Bone marrow (tissue), 2 donors: ENCODE data around the gene GPATCH2L.

ENCODE experiments used
- DNase-seq, 2 donors: peaks; one replicate each; lab custom pipeline; 2025; lab: John Stamatoyannopoulos, UW

Gene GPATCH2L

DNA sequence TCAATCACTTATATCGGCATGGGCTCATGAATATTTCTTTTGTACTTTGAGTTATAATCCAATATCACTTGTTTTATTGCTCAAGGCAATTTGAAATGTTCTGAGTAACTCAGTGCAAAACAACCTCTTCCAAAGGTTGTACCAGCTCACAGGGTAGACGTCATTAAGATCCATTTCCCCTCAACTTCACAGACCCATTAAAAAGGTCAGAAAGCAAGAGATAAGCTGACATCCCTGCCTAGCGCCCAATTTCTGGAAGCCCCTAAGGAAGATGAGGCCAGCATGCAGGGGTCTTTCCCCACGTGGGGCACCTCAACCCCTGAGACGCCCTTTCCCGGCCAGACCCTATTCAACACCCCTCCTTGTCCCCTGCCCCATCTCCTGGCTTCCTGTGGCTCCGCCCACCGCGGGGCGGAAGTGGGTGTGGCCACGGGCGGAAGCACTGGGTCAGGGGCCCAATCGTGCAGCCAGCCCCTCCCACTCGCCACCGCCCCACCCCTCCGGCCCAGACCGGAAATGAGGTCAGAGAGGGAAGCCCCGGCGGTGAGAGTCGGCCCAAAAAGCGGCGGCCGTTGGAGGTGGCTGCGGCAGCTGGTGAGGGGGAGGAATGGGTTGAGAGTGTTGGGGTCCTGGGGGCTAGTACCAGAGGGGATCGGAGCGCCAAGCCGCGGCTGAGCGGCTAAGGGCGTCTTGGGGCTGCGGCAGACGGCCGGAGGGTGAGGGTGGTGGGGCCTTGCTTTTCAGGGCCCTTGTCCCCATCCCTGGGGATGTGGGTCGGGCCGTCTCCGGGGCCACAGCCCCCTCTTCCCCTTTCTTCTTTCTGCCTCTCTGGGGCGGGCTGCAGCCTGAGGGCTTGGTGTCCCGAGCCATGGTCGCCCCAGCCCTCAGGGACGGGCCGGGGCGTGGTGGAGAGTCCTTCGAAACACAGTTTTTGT, at the start of gene GPATCH2L:
GPATCH2L (plus strand) TSS at position 525 of the 935 bp plus-strand sequence. CDS start 2,442 bp downstream, outside the sequence.
- peak; percentile 77 to 93 for DNase-seq

DNA sequence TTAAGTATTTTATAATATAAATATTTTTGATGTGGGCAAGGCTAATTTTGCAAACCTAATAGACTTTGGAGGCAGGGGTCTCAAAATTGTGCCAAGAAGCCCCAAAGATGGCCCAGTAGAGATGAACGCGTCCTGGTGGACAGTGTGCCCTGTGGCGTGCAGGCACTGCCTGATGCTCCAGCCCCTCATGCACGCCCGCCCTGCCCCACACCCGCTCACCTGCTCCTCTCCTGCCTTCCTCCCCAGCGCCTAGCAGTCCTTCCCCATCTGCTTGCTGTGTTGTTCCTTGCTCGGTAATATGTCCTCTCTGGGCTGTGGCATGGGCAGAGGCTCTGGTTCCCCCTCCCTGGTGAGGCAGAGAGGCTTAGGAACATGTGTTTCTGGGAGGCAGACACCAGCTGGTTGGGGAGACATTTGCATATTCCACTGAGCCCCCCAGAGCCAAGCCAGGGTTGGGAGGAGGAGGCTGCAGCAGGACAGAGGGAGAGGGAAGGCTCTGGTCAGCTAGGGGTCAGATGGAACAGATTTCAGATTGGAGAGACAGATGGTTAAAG, 46.8 kb upstream of the GPATCH2L start:
- DNase-seq, result no peak

DNA sequence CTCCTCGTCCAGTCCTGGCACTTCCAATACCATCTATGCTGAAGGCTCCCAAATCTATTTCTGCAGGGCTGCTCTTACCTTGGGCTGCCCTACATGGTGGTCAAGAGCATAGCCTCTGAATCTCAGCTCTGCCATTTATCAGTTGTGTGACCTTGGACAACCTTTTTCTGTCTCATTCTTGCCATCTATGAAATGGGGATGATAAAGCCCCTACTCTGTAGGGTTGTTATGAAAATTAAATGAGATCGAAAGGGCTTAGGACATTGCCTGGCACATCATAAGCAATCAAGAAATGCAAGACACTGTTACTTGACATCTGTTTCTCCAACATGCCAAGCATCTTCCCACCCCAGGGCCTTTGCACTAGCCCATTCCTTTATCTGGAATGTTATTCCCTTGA, 45.5 kb upstream of the GPATCH2L start:
- DNase-seq, result no peak

DNA sequence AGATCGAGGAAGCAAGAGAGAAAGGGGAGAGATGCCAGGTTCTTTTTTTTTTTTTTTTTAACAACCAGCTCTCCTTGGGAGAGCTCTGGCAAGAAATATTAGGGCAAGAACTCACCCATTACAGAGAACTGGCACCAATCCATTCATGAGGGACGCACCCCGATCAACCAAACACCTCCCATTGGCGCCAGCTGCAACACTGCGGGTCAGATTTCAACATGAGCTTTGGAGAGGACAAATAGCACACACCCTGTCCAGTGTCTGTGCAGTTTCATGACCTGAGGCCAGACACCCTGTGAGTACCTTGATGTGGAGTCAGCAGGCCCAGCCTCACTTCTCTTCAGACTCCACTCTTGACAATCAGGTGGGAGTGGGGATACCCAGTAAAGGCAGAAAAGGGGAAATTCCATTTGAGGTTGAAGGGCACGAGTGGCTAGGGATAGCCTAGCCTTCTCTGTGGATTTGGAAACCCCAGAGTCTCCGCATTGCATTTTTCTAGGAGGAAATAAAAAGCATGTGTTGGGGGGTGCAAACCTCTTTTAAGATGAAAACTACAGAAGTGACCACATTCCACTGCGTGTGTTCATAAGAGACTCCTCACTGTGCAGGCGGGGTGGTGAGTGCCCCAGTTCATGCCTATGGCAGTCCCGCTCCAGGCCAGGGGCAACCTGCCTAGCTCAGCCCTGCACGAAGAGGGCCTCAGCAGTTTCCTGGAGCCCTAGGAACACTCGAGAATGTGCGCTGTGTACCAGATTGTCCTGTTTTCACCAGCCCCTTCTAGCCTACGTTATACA, 42.4 kb upstream of the GPATCH2L start:
- DNase-seq, result no peak

DNA sequence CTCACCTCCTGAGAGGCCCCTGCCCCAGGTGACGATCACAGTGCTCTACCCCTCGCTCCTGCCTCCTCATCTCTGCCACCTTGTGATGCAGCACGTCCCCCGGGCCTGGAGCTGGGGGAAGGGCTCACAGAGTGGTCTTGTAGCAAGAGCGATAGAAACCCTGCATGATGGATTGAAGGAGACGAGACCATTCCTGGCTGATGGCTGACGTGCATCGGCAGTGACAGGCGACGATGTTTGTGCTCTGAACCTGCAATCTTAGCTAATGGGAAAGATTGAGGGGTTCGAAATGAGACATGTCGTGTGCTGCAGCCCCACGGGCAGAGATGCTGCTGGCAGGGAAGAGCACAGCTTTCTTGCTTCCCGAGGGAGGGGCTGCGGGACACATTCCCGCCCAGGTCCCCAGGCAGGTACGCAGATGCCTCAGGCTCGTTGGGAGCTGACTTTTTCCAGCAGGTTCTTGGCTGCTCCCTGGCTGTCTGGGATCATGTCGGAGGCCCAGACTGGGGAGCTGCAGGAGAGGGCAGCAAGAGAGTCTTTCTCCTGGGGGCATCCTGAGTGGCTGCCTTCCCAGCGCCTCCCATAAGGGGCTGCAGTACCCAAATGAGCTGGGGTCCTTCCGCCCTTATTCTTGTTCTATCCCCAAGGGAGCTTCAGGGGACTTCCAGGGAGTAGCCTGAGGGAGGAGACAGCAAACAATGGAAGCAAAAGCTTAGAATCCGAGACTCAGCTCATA, 38.7 kb upstream of the GPATCH2L start:
- DNase-seq, result no peak

DNA sequence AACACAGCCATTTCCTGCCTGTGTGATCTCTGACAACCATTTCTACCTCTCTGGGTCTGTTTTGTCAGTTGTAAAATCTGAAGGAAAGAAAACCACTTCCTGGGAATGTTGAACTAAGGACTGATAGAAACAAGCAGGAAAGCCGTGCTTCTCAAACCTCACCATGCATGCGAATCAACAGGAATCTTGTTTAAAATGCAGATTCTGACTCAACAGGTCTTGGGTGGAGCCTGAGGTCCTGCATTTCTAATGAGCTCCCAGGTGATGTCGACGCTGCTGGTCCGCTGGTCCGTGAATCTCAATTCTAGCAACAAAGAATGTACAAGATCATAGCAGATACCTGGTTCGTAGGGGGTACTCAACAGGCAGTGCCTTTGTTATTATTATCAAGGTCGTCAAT, 38.0 kb upstream of the GPATCH2L start:
- no peak for DNase-seq

DNA sequence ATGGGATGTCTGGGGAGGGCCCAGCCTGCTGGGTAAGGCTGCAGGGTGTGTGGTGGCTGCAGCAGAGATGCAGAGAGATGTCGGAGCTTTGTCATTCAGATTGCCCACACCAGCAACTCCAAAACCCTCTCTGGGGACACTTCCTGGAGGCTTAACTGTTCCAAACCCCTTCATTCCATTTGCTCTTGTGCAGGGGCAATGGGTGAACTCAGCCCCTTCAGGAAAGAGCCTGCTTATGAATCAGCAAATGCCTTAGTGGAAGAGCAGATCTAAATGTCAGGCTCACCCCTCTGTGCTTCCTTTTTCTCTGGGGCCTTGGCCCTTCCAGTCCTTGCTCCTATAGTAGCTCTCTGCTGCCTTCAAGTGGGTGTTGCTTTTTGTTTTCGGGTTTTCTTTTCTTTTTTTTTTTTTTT, 36.7 kb upstream of the GPATCH2L start:
- no peak for DNase-seq

DNA sequence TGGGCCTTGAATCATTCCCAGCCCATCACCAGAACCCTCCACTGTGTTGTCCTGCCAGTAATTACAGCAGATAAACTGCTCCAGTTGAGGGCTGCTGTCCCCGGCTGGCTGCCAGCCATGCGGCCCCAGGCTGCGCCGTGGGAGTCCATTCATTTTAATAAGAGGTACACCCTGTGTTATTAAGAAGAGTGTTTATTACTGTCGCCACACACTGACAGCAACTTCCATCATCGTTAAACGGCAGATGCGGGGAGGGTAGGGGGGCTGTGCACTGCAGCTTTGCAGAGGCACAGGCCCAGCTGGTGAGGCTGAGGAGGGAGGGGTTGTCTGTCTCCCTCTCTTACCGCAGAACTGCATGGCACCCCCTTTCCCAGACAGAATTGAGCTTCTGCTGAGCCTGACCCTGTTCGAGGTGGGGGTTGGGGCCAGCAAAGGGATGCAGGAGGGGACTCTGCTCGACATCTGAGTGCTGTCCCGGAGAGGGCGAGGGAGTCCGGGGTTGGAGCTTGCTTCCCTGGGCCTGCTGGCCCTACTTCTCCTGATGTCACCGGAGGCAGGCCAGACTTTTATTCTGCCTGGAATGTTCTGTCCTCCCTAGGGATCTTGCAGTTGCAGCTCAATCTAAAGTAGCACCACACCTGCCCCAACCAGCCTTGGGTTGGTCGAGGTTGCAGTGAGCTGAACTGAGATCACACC, 33.8 kb upstream of the GPATCH2L start:
- no peak for DNase-seq

DNA sequence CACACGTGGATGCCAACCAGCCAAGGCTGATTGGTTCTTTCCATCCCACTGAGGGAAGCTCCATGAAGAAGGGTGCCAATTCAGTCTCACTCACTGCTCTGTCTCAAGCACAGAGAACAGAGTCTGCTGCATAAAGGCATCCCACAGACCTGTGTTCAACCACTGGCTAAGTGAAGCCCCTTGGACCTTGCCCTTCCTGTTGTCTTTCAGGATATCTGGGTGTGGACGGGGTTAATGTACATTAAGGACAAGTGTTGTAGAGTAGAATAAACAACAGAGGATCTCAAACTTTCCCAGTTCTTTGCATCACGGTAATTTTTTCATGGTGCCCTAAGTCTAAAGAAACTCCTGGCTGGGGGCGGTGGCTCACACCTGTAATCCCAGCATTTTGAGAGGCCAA, 33.1 kb upstream of the GPATCH2L start:
- no peak for DNase-seq

DNA sequence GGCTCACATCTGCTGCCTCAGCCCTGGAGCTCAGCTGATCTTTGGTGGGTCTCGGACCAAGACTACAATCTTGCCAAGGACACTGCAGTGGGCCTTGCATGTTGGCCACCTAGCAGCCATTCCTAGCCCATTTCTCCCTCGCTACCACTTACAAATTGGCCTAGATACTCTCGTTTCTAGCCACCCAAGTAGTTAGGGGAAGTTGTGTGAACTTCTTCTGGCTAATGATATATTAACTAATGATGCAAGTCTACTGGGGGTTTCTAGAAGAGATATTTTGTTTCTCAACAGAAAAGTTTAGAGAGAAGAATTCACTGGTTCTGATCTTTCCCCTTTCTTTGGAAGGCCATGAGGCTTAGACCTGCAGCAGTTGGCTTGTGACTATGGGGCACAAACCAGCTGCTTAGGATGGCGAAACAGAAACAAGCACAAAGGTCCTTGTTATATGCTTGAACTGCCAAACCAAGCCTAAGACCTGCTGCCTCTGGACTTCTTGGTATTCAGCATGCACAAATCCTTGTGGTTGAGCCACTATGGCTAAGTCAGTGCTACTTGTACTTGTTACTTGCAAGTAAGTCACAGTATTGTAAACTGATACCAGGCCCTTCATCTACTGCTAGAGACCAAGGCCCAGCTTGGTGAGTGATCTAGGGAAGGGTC, 30.5 kb upstream of the GPATCH2L start:
- DNase-seq, result no peak

DNA sequence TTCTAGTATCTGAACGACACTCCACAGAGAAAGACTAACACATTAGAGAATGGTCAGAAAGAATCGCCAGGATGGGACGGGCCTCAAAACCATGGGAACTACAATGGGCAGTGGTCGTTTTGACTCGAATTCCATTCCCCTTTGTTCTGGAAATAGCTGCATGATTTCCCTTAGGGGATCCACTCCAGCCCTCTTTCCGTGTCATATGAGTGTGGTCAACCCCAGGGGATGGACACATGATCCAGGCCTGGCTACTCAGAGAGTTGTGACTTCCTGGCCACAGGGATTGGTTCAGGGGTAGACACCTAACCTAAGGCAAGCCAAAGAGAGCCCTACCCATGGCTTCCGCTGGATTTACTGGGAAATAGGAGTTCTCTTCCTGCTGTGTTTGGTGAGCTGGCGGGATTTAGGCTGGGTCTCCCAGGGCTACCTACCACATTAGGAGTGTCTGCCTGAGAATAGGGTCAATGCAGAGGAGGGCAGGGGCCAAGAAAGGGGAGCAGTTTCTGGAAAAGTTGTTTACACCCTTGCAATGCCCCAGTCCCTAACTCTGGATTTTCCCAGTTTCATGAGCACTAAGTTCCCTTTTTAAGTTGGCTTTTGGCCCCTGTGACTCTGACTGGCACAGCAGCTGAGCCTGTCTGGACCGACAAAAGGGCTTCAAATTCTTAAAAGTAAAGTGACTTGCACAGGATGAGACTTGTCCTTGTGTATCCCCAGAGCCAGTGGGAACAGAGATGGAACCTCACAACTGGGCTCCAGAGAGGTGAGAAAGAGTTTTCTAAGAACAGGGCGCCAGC, 28.1 kb upstream of the GPATCH2L start:
- DNase-seq, result no peak

DNA sequence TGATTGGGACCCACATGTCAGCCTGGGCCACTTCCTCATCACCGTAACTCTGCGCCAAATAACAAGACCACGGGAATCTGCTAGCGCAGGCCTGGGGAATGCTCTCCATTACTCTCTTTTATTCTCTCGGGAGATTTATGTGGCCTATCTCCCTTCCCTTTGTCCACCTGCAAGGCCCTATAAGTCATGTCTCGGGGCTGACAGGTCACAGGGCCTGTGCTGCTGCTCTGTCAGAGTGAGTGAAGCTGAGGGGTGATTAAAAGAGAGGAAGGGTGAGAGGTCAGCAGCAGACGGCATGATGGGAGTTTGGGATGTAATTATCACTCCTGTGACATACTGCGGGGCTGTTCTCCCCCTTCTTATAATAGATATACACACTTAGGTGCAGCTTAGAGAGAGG, 26.2 kb upstream of the GPATCH2L start:
- no peak for DNase-seq

DNA sequence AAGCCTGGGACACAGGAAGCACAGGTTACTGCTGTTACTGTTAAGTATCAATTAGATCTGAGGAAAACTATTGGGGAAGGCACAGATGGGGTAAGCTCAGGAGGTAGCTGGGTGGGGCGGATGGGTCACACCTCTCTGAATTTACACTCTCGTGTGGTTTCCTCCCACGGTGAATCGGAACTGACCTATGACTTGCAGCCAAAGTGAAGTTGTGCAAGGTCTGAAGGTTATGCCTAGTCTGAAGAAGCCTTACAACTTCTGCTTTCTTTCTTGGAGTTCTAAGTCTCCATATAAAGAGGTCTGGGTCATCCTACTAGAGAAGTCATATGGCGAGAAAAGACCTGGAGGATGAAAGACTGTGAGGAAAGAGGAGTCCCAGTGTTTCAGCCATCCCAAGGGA, 25.6 kb upstream of the GPATCH2L start:
- DNase-seq, result no peak

DNA sequence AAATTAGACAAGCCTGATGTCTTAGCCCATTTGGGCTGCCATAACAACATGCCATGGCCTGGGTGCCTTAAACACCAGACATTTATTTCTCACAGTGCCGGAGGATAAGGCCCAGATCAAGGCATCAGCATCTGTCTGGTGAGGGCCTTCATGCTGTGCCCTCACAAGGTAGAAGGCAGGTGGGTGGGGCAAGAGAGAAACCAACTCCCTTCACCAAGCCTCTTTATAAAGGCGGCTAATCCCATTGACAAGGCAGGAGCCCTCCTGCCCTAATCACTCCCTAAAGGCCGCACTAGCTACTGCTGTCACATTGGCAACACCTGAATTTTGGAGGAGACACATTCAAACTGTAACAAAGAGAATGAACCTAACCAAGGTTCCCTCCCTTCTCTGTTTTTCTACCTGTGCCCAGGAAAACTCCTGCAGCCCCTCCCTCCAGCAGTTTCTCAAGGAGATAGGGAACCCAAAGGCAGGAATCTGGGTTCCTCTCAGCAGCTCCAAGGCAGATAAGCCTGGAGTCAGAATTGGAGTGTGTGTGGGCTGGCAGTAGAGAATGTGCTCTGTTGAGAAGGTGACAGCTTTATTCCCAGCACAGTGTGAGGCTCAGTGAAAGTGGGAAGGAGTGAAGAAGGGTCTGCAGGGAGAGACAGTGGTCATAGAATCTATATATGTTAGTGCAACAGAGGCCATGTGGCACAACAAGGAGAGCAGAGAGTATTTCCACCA, 21.7 kb upstream of the GPATCH2L start:
- no peak for DNase-seq

DNA sequence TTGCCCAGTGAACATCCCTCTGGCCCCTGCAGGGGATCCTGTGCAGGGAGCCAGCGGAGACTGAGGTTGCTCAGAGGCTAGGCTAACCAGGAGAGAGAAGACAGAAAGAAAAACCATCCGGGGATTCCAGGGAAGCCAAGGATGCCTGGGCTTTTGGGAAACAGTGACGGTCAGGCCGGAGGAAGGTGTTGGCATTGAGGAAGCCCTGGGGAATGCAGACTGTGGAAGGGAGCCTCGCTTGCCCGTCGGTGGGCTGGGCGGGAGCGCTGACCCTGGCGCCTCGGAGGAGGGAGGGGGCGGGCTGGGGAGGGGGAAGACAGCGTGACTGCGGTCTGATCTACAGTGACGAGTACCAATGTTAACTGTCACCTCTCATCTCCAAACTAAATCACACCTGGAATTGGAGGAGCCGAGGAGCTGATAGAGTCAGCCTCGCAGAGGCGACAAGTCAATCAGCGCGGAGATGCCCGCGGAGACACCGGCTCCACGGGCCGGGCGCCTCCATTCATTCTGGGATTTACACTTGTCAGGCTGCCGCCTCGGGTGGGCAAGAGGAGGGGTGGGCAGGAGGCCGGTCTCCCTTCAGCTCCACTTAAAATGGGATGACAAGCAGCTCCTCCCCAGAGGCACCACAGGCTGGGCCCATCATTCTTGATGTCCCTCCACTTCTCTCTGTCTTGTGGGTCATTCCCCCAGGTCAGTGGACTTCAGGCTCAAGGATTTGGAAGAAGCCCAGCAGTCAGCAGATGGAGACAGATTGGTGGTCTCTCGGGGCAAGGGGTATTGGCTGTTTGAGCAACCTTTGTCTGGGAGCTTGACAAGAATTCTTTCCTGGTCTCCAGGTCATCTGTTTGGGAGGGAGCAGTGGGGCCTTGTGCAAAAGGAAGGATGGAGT, 20.4 kb upstream of the GPATCH2L start:
- no peak for DNase-seq

DNA sequence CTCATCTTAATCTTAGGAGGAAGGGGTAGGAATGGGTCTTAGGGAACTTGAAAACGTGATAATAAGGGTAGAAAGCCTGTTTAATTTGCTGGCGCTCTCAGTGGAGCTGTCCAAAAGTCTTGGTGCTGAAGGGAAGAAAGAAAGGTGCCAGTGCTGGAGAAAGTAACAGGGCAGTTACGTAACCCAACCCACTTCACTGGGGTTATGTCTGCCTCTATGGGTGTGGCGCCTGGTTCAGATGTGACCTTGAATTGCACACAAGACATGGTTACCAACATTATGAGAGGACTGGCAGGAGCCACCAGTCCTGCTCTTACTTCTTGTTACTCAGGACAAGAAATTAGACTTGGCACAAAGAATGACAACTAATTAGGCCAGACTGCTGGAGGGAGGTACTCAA, 18.6 kb upstream of the GPATCH2L start:
- DNase-seq, result no peak

DNA sequence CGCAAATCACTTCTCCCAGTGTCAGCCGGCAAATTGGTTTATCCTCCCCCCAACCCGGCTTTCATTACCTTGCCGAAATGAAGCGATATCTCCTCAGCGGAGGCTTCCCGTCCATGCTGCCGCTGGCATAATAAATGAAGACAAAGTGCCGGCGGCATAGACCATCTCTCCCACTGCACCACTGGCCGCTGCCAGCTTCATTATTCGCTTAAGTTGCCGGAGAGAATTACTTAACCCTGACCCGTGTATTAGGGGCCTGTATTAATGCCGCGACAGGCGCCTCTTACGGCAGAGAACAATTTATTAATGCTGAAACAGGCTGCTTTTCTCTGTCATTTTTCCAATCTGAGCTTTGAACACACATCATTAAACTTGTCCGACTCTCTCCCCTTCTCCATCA, 17.5 kb upstream of the GPATCH2L start:
- no peak for DNase-seq

DNA sequence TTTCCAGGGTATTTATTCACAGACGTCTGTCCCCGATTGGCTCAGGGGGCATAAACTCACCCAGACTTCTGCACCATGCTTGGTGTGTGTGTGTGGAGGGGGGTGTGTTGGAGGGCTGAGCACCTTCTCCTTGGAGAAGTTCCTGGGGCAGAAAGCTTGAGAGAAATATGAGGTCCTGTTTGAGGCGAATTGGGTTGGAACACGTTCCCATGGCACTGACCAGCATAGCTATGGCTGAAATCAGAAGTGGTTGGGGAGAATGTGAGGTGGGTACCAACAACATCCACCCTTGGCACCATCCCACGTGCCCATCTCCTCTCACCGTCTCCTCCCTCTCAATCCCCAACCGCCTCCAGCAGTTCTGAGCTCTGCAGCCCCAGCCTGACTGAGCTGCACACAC, 16.0 kb upstream of the GPATCH2L start:
- no peak for DNase-seq
